GM12865 (cell line): ENCODE data around the gene FUNDC2.

ENCODE experiments used
- DNase-seq: peaks from one replicate; pipeline ENCODE4 v3.0.0; 2010; ENCODE audit warnings: low read depth
- H3K4me3 ChIP-seq: 2 replicates; pipeline ENCODE4 v1.5.1; 2011; ENCODE audit warnings: mild to moderate bottlenecking, low read depth, low read length, control low read depth
- CTCF ChIP-seq: IDR thresholded peaks from 2 replicates; pipeline ENCODE4 v1.5.1; 2011; ENCODE audit warnings: low read length, control low read depth, low read depth, inconsistent platforms; ENCODE audit not compliant: insufficient read depth; ENCODE audit errors: missing control alignments

Gene FUNDC2

GRCh38 chrX:155094468-155095061 is 67.9 kb downstream of the FUNDC2 start:
- H3K4me3 ChIP-seq: no peak overlapping the region
- DNase-seq: peak; percentile 36
- TF ChIP-seq CTCF: peak; percentile 48

GRCh38 chrX:155105919-155106318 is 79.3 kb downstream of the FUNDC2 start:
- TF ChIP-seq CTCF: no peak
- no peak overlapping the region for H3K4me3 ChIP-seq
- no peak for DNase-seq

- TF ChIP-seq CTCF: no peak
- no peak overlapping the region for H3K4me3 ChIP-seq
- no peak for DNase-seq
These were observed 81.8 kb downstream of the FUNDC2 start for GRCh38 chrX:155108427-155108826.
